GM19438 (cell line): ENCODE data around the gene STOX2.

Experiments
- ATAC-seq: cut with Tn5 transposase; IDR thresholded peaks from one replicate; pipeline ENCODE4 v1.9.1; 2021; ENCODE audit warnings: low read depth; ENCODE audit not compliant: unreplicated experiment

The STOX2 gene

GRCh38 chr4:183905081-183905592 lies at the start of gene STOX2:
Gene STOX2, plus strand, starts transcription at chr4:183905307. Its CDS starts 1,484 bp downstream, at chr4:183906791.
- no peak for ATAC-seq

- ATAC-seq: no peak
Measured at GRCh38 chr4:183855323-183856190, 49.5 kb upstream of the STOX2 start.

GRCh38 chr4:183857040-183857439 lies 48.1 kb upstream of the STOX2 start:
- no peak for ATAC-seq

GRCh38 chr4:183858011-183858615 lies 47.0 kb upstream of the STOX2 start:
- no peak for ATAC-seq

- no peak for ATAC-seq
Measured at GRCh38 chr4:183860119-183860518, 45.0 kb upstream of the STOX2 start.

- no peak for ATAC-seq
Measured at GRCh38 chr4:183860731-183861130, 44.4 kb upstream of the STOX2 start.

- ATAC-seq: no peak
Measured at GRCh38 chr4:183861426-183861825, 43.7 kb upstream of the STOX2 start.

- no peak for ATAC-seq
Measured at GRCh38 chr4:183863155-183863825, 41.8 kb upstream of the STOX2 start.

GRCh38 chr4:183867247-183867646 lies 37.9 kb upstream of the STOX2 start:
- ATAC-seq: no peak

GRCh38 chr4:183870997-183871396 lies 34.1 kb upstream of the STOX2 start:
- no peak for ATAC-seq

GRCh38 chr4:183871581-183871980 lies 33.5 kb upstream of the STOX2 start:
- no peak for ATAC-seq

GRCh38 chr4:183872531-183872930 lies 32.6 kb upstream of the STOX2 start:
- ATAC-seq: no peak

GRCh38 chr4:183873409-183874185 lies 31.5 kb upstream of the STOX2 start:
- ATAC-seq: no peak

- no peak for ATAC-seq
Measured at GRCh38 chr4:183875251-183875825, 29.8 kb upstream of the STOX2 start.

GRCh38 chr4:183876268-183876934 lies 28.7 kb upstream of the STOX2 start:
- ATAC-seq: no peak

- ATAC-seq: no peak
Measured at GRCh38 chr4:183878251-183878970, 26.7 kb upstream of the STOX2 start.

GRCh38 chr4:183885205-183885720 lies 19.8 kb upstream of the STOX2 start:
- ATAC-seq: no peak

- no peak for ATAC-seq
Measured at GRCh38 chr4:183887351-183887750, 17.8 kb upstream of the STOX2 start.

- no peak for ATAC-seq
Measured at GRCh38 chr4:183888564-183888963, 16.5 kb upstream of the STOX2 start.
